Trophoblast cell (in vitro differentiated cells and primary cell): ENCODE measurements around the gene TAC4.
A peak's percentile ranks its signal among the peaks of the same experiment; 100 is the strongest.

Source experiments
- DNase-seq, 2 donors: peaks; one replicate each; pipeline ENCODE4 v3.0.0-alpha.2; 2016
- H2AFZ ChIP-seq: 2 replicates; pipeline ENCODE4 v1.6.1; 2013; ENCODE audit warnings: low read length, moderate library complexity, mild to moderate bottlenecking; ENCODE audit not compliant: insufficient read depth, poor library complexity
- H2AK5ac ChIP-seq: 2 replicates; pipeline ENCODE4 v1.6.1; 2013; ENCODE audit warnings: mild to moderate bottlenecking, low read length
- H2BK120ac ChIP-seq: 2 replicates; pipeline ENCODE4 v1.6.1; 2013; ENCODE audit warnings: low read length, mild to moderate bottlenecking, moderate library complexity; ENCODE audit not compliant: insufficient read depth, poor library complexity
- H2BK12ac ChIP-seq: 2 replicates; pipeline ENCODE4 v1.6.1; 2013; ENCODE audit warnings: mild to moderate bottlenecking, low read length, moderate library complexity
- H2BK5ac ChIP-seq: 2 replicates; pipeline ENCODE4 v1.6.1; 2013; ENCODE audit warnings: low read length, low read depth, moderate library complexity, mild to moderate bottlenecking; ENCODE audit not compliant: poor library complexity
- H3K14ac ChIP-seq: 2 replicates; pipeline ENCODE4 v1.6.1; 2013; ENCODE audit warnings: mild to moderate bottlenecking, low read length
- H3K18ac ChIP-seq: 2 replicates; pipeline ENCODE4 v1.6.1; 2013; ENCODE audit warnings: mild to moderate bottlenecking, low read length
- H3K23ac ChIP-seq: 2 replicates; pipeline ENCODE4 v1.6.1; 2013; ENCODE audit warnings: low read length
- H3K27ac ChIP-seq: 2 replicates; pipeline ENCODE4 v1.5.1; 2013; ENCODE audit warnings: low read depth, mild to moderate bottlenecking, inconsistent platforms, low read length, moderate library complexity
- H3K27me3 ChIP-seq: 2 replicates; pipeline ENCODE4 v1.6.1; 2013; ENCODE audit warnings: inconsistent platforms, mild to moderate bottlenecking, low read length, moderate library complexity; ENCODE audit not compliant: insufficient read depth
- H3K36me3 ChIP-seq, 2 experiments: 1 replicate in 1 of 2; 2 replicates in 1 of 2; pipeline ENCODE4 v1.6.1; 2013; ENCODE audit warnings: low read length in 2 of 2, mild to moderate bottlenecking in 2 of 2, moderate library complexity in 1 of 2; ENCODE audit not compliant: insufficient read depth in 2 of 2, control insufficient read depth in 1 of 2
- H3K4ac ChIP-seq: 2 replicates; pipeline ENCODE4 v1.6.1; 2013; ENCODE audit warnings: low read depth, mild to moderate bottlenecking, low read length, moderate library complexity
- H3K4me1 ChIP-seq, 2 experiments: 1 replicate in 1 of 2; 2 replicates in 1 of 2; pipeline ENCODE4 v1.6.1; 2013; ENCODE audit warnings: low read length in 2 of 2, mild to moderate bottlenecking in 2 of 2, moderate library complexity in 1 of 2; ENCODE audit not compliant: insufficient read depth in 2 of 2, control insufficient read depth in 1 of 2
- H3K4me2 ChIP-seq: 2 replicates; pipeline ENCODE4 v1.6.1; 2013; ENCODE audit warnings: inconsistent platforms, mild to moderate bottlenecking, low read length, moderate library complexity
- H3K4me3 ChIP-seq: 2 replicates; pipeline ENCODE4 v1.5.1; 2013; ENCODE audit warnings: mild to moderate bottlenecking, low read depth, low read length, inconsistent platforms
- H3K79me1 ChIP-seq: one replicate; pipeline ENCODE4 v1.6.1; 2013; ENCODE audit warnings: low read length
- H3K79me2 ChIP-seq: 2 replicates; pipeline ENCODE4 v1.6.1; 2013; ENCODE audit warnings: low read length, mild to moderate bottlenecking; ENCODE audit not compliant: control insufficient read depth, insufficient read depth, poor library complexity
- H3K9ac ChIP-seq: 2 replicates; pipeline ENCODE4 v1.6.1; 2013; ENCODE audit warnings: mild to moderate bottlenecking, low read length
- H3K9me3 ChIP-seq: 2 replicates; pipeline ENCODE4 v1.6.1; 2013; ENCODE audit warnings: low read depth, mild to moderate bottlenecking, control low read depth, inconsistent platforms, low read length; ENCODE audit not compliant: insufficient read depth
- H4K12ac ChIP-seq: 2 replicates; pipeline ENCODE4 v1.6.1; 2013; ENCODE audit warnings: low read depth, mild to moderate bottlenecking, low read length, moderate library complexity
- H4K8ac ChIP-seq: 2 replicates; pipeline ENCODE4 v1.6.1; 2013; ENCODE audit warnings: low read depth, mild to moderate bottlenecking, low read length, moderate library complexity
- H4K91ac ChIP-seq: one replicate; pipeline ENCODE4 v1.6.1; 2013; ENCODE audit warnings: low read depth, mild to moderate bottlenecking, low read length, moderate library complexity
- WGBS: extraction: QIAGEN DNeasy Blood & Tissue Kit; methylation state at CpG from one replicate; pipeline ENCODE4 v1.1.7; 2013; ENCODE audit warnings: missing lambda C conversion rate; ENCODE audit not compliant: insufficient read length, insufficient coverage; ENCODE audit errors: extremely low coverage; 5-methylcytosine and 5-hydroxymethylcytosine counted together

TAC4 gene

DNA sequence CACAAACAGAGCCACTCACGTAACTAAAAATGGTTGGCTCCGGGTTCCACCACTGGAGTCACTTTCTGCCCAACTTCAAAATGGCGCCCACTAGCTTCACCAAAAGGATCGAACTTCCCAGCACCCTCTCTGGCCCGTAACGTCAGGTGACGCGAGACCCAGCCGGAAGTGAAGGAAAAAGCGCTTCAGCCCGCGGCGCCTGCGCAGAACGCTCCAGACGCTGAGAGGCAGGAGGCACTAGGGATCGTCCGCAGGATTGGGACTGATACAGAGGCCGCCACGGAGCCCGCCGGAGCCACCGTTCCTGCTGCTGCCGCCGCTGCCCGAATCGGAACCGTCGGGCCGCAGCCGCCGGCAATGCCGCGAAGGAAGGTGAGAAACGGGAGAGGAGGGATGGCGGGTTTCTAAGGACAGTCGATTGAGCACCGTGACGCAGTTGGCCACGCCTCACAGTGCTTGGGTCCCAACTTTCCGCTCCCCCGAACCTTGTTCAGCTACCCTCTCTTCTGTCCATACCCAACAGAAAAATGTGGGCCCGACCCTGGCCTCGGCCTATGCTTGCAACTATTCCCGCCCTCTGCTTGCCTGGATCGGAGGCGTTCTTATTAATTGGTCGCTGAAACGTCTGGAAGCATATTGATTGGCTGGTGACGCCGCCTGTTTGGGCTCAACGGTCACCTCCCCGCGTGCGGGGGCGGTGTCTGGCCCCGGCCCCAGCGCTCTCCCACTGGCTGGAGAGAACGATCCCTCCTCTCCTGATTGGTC lies 59.2 kb downstream of the TAC4 start, which contains the start of gene KAT7:
Gene KAT7 (plus strand): TSS at position 204 of the 765 bp plus-strand sequence. CDS start 154 bp downstream, at position 358.
- Histone ChIP-seq H2AFZ (peak within 1 kb of the TSS; percentile 97), H3K27me3 (no peaks in the 10 kb centered on the region), H4K8ac (peak within 1 kb of the TSS; percentile 96), H4K12ac (peak within 1 kb of the TSS; percentile 96), H2BK120ac (peak within 1 kb of the TSS; percentile 80), H3K4me2 (peak within 1 kb of the TSS; percentile 82), H3K14ac (peak within 1 kb of the TSS; percentile 94), H3K4me3 (peak within 1 kb of the TSS; percentile 94), H3K79me1 (peaks cover 9% of the 10 kb centered on the region), H3K27ac (peak within 1 kb of the TSS; percentile 87), H4K91ac (peak within 1 kb of the TSS; percentile 96), H3K4me1 (peaks cover 9 to 11% of the 10 kb centered on the region in 2 experiments), H3K79me2 (peaks cover 8% of the 10 kb centered on the region), H3K4ac (peak within 1 kb of the TSS; percentile 94), H2BK5ac (peak within 1 kb of the TSS; percentile 89), H3K18ac (peak within 1 kb of the TSS; percentile 98), H3K9me3 (no peaks in the 10 kb centered on the region), H3K9ac (peak within 1 kb of the TSS; percentile 100), H2BK12ac (peak within 1 kb of the TSS; percentile 8), H2AK5ac (peak within 1 kb of the TSS; percentile 82), H3K36me3 (peaks cover 7 to 14% of the 10 kb centered on the region in 2 experiments), H3K23ac (no peak within 1 kb of the TSS)
- peak; percentile 99 to 100 for DNase-seq
- WGBS = no CpG with 5 or more reads among the region's 59 CpGs
